GM12873 (cell line): Measurements from ENCODE around the gene SRPK1.

ENCODE experiments used
- TF ChIP-seq, protein P1 (sequence below): IDR thresholded peaks from 2 replicates; pipeline ENCODE4 v1.5.1; 2012; ENCODE audit warnings: low read depth, mild to moderate bottlenecking, moderate library complexity, low read length, control low read depth; ENCODE audit not compliant: insufficient read depth; ENCODE audit errors: missing control alignments

Gene SRPK1

DNA sequence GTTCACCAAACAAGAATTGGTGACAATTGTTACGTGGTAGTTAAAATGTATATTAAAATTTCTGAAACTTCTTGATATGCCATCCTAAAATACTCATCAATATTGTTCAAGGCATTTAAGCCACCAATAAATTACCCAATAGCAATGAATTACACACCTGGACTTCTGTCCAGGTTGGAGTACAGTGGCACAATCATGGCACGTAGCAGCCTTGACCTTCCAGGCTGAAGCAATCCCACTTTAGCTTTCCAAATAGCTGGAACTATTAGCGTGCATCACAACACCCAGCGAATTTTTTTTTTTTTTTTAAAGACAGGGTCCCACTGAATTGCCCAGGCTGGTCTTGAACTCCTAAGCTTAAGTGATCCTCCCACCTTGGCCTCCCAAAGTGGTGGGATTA lies 17.2 kb downstream of the SRPK1 start:
- TF ChIP-seq, protein P1, sequence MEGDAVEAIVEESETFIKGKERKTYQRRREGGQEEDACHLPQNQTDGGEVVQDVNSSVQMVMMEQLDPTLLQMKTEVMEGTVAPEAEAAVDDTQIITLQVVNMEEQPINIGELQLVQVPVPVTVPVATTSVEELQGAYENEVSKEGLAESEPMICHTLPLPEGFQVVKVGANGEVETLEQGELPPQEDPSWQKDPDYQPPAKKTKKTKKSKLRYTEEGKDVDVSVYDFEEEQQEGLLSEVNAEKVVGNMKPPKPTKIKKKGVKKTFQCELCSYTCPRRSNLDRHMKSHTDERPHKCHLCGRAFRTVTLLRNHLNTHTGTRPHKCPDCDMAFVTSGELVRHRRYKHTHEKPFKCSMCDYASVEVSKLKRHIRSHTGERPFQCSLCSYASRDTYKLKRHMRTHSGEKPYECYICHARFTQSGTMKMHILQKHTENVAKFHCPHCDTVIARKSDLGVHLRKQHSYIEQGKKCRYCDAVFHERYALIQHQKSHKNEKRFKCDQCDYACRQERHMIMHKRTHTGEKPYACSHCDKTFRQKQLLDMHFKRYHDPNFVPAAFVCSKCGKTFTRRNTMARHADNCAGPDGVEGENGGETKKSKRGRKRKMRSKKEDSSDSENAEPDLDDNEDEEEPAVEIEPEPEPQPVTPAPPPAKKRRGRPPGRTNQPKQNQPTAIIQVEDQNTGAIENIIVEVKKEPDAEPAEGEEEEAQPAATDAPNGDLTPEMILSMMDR = no peak

DNA sequence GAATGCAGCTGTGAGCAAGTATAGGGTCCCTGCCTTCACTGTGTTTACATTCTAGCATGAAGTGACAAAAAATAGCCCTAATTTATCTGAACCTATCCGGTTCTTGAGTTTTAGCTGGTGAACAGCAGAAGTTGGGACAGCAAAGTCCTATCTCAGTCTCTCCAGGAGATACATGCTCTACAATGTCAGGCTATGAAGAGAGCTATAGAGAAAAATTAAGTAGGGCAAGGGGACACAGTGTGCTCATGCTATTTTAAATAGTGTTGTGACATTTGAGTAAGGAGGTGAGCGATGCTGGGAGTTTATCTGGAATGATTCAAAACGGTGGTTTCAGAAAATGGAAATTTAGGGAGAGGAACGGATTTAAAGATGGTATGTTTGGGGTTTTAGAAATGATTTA lies 20.4 kb downstream of the SRPK1 start:
- TF ChIP-seq, protein P1 = no peak

DNA sequence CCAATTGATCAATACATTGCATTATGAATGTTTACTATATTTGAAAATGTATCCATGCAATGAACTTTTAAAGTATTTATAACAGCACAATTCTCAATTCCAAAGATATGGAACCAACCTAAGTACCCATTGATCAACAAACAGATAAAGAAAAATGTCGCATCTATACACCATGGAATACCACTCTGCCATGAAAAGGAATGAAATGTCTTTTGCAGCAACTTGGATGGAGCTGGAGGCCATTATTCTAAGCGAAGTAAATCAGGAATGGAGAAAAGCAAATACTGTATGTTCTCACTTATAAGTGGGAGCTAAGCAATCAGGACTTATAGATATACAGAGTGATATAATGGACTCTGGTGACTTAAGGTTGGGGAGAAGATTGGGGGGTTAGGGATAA lies 22.9 kb downstream of the SRPK1 start:
- TF ChIP-seq, protein P1 = no peak

DNA sequence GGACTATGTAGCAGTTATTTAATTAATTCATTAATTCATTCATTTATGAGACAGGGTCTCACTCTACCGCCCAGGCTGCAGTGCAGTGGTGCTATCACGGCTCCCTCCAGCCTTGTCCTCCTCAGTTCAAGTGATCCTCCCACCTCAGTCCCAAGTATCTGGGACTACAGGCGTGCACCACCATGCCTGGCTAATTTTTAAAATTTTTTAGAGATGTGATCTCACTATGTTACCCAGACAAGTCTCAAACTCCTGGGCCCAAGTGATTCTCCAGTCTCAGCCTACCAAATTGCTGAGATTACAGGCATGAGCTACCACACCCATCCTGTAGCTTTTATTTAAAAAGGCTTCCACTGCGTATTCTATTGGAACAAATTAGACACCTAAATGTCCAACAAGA lies 23.4 kb downstream of the SRPK1 start:
- TF ChIP-seq, protein P1 = no peak

DNA sequence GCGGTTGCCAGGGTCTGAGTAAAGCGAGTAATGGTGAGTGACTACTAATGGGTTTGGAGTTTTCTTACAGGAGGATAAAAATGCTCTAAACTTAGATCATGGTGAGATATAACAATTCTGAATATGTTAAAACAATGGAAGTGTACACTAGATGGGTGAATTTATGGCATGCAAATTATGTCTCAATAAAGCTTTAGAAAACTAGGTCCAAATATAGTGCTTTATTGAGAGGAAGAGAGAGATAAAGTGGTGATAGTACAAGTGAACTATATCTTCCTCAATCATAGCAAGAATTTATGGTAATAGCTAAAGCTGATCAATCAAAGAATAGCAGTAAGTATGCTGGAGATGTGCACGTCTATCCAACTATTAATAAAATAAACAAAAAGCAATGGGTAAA lies 23.9 kb downstream of the SRPK1 start:
- TF ChIP-seq, protein P1 = no peak

DNA sequence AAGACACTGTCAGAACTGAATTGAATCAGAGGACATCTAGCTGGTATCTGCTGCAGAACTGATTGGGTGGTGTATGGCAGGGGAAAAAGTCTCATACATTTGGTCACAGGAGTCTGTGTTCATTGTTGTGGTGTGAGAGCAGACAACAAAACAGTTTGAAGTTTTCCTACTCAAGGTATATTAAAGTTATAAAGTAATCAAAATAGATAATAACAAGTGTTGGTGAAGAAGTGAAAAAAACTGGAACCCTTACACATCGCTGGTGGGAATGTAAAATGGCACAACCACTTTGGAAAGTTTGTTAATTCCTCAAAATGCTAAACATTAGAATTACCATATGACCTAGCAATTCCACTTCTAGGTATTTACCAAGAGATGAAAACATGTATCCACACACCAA lies 24.7 kb downstream of the SRPK1 start:
- TF ChIP-seq, protein P1 = no peak

DNA sequence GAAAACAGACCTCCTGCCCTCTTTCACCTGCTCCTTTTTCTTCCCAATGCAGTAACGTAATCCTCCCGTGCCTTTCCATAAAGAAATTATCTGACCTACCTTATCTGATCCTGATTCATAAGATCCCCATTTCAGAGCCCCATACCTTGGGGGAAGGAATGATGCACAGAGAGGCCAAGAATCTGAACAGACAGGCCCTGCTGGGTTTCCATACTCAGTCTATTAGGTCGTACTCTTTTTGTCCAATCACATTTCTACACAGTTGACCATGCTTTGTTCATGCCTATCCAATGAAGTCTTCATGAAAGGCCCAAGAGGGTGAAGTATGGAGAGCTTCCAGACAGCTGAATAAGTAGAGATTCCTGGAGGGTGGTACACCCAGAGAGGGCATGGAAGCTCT lies 25.3 kb downstream of the SRPK1 start:
- TF ChIP-seq, protein P1 = no peak
